ENCODE measurements around the gene CNIH2. TPM values are rescaled to one million over a fixed set of nuclear protein-coding genes. Genes with fewer than 3 reads are reported as not detected.

The CNIH2 gene
- total and polyA plus RNA-seq, 2 experiments from 2014 or later, result 4.3 to 9.2 TPM

DNA sequence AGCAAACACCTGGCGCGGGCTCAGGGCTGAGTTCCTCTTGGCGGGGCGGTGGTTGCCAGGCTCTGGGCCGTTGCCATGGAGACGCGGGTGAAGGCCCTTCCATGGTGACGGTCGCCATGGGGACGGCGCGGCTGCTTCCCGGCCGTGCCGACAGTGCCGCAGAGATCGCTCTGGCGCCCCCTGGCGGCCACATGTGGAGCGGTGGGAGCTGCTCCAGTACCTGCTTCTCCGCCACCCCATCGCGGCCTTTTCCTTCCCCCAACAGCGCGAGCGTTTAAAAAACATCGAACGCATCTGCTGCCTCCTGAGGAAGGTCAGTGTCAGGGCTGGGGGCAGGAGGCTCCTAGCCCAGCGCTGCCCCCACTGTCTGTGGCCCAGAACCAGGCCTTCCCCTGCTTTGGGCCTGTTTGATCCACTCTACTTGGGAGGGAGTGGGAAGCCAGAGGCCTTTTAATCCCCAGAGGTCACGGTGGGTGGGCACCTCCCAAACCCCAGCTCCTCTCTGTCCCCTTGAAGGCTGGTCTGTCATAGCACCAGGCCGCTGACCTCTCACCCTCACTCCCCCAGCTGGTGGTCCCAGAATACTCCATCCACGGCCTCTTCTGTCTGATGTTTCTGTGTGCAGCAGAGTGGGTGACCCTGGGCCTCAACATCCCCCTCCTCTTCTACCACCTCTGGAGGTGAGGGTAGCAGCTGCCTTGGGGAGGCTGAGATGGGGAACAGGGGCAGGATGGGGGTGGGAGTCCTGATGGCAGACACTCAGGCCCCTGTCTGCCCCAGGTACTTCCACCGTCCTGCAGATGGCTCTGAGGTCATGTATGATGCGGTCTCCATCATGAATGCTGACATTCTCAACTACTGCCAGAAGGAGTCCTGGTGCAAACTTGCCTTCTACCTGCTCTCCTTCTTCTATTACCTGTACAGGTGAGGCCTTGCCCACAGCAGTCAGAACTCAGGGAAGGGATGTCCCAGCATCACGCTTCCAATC is 4.8 kb downstream of the CNIH2 start (continued):
- TF ChIP-seq POLR2AphosphoS5 (IDR thresholded peaks at IDR 0.05; ENCODE audit: low read depth), result peak; percentile 31; the same call in 1 of the 2 replicates

DNA sequence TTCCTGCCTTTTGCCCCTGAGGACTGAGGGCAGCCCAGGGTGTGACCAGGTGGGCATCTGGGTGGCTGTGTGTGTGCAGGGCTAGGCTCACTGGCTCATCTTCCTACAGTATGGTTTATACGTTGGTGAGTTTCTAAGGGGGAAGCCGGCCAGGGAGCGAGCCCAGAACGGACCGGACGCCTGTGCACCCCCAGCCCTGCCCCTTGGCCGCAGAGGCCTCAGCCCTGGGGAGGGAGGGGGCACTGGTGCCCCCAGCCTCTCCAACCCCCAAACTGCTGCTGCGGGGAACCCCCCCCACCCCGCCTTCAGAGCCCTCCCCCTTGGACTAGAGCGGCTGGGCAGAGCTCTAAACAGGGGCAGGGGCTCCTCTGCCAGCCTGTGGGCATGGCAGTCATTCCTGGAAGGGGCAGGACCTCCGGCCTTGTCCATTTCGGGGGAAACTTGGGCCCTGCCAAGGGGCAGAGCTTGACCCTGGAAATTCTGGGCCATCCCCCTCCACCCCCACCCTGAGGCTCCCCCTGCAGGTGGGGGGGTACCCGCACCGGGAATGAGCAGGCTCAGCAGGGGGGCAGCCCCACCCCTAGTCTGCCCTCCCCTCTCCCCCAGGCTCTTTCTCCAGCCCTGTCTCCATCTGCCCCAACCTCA is 5.6 kb downstream of the CNIH2 start:
- Histone ChIP-seq H3K27ac (ENCODE audit: low read depth) (no peak overlapping the region), H3F3A (replicated peaks; ENCODE audit: low read depth) (0 out of 2 replicates have a peak, but pooled peaks cover 11% of the 10 kb centered on the region), H4K20me1 (replicated peaks; ENCODE audit: insufficient read depth) (no peaks in the 10 kb centered on the region; the same call in none of the 2 replicates), H3K36me3 (ENCODE audit: insufficient read depth) (no peaks in the 10 kb centered on the region; the same call in 1 of the 2 replicates), H3K4me3 (no peak overlapping the region), H3K9me2 (ENCODE audit: insufficient read depth) (no peaks in the 10 kb centered on the region), H3K27me3 (ENCODE audit: insufficient read depth) (no peaks in the 10 kb centered on the region), H3K79me2 (replicated peaks; ENCODE audit: insufficient read depth) (peaks cover 7% of the 10 kb centered on the region), H2AFZ (no peak overlapping the region), H3K4me2 (no peak overlapping the region), H3K4me1 (ENCODE audit: insufficient read depth) (peaks cover 14% of the 10 kb centered on the region)
- no peaks in the 10 kb centered on the region for H3K9me3 Mint-ChIP-seq
- no peak for ATAC-seq
- TF ChIP-seq, protein P1, sequence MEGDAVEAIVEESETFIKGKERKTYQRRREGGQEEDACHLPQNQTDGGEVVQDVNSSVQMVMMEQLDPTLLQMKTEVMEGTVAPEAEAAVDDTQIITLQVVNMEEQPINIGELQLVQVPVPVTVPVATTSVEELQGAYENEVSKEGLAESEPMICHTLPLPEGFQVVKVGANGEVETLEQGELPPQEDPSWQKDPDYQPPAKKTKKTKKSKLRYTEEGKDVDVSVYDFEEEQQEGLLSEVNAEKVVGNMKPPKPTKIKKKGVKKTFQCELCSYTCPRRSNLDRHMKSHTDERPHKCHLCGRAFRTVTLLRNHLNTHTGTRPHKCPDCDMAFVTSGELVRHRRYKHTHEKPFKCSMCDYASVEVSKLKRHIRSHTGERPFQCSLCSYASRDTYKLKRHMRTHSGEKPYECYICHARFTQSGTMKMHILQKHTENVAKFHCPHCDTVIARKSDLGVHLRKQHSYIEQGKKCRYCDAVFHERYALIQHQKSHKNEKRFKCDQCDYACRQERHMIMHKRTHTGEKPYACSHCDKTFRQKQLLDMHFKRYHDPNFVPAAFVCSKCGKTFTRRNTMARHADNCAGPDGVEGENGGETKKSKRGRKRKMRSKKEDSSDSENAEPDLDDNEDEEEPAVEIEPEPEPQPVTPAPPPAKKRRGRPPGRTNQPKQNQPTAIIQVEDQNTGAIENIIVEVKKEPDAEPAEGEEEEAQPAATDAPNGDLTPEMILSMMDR (conservative IDR thresholded peaks at IDR 0.05; ENCODE audit: low read depth in 2 of 2), result peak in 1 of 2 experiments; percentile 16; a peak in 2 of 4 replicates
- no peak for TF ChIP-seq JUNB (IDR thresholded peaks at IDR 0.05; ENCODE audit: unreplicated experiment)
- no peak overlapping the region for H3K4me3 Mint-ChIP-seq
- peaks cover 31% of the 10 kb centered on the region for H3K27me3 Mint-ChIP-seq (ENCODE audit: insufficient read depth, low read depth, poor library complexity)
- no peak overlapping the region for H3K27ac Mint-ChIP-seq
- no peak for DNase-seq (ENCODE audit: low spot score)
- H3K4me1 Mint-ChIP-seq, result peaks cover 32% of the 10 kb centered on the region
- no peaks in the 10 kb centered on the region; the same call in 2 of the 3 replicates for H3K36me3 Mint-ChIP-seq (ENCODE audit: low read depth)

DNA sequence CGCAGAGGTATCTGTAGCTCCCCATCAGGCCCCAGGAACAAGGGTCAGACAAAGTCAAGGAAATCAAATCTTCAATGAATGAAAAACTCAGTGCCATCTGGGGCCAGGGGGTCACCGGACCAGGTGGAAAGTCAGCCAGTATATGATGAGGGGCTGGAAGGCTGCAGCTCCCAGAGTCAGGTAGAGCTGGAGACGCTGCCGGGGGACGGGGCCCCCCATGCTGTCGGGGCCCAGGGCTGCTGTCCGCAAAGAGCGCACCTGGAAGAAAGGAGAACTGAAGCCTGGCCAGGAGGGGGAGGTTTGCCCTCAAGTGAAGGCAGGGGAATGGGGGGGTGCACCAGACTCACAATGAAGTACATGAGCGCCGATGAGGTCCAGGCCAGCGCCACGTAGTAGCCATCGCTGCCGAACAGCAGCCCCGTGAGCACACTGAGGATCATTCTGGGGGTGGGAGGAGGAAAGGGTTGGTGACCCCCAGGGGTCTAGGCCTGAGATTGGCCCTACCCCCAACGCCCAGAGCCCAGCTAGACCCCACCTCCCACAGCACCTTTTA is 6.6 kb downstream of the CNIH2 start:
- Mint-ChIP-seq H3K9me3 (peaks cover 2% of the 10 kb centered on the region; the same call in 1 of the 3 replicates), H3K4me1 (peaks cover 24% of the 10 kb centered on the region), H3K4me3 (no peak overlapping the region), H3K27ac (no peak overlapping the region), H3K27me3 (ENCODE audit: insufficient read depth, low read depth, poor library complexity) (peaks cover 26% of the 10 kb centered on the region), H3K36me3 (ENCODE audit: low read depth) (no peaks in the 10 kb centered on the region; the same call in 2 of the 3 replicates)
- peaks cover 9% of the 10 kb centered on the region for H3K79me2 ChIP-seq (replicated peaks; ENCODE audit: insufficient read depth)
- H3K4me1 ChIP-seq (ENCODE audit: insufficient read depth), result peaks cover 14% of the 10 kb centered on the region
- H3K4me3 ChIP-seq, result no peak overlapping the region
- H3K27me3 ChIP-seq (ENCODE audit: insufficient read depth), result no peaks in the 10 kb centered on the region
- ATAC-seq, result no peak
- H4K20me1 ChIP-seq (replicated peaks; ENCODE audit: insufficient read depth), result no peaks in the 10 kb centered on the region; the same call in none of the 2 replicates
- 0 out of 2 replicates have a peak, but pooled peaks cover 11% of the 10 kb centered on the region for H3F3A ChIP-seq (replicated peaks; ENCODE audit: low read depth)
- TF ChIP-seq, protein P1 (conservative IDR thresholded peaks at IDR 0.05; ENCODE audit: low read depth in 2 of 2), result no peak
- no peak for TF ChIP-seq STAT1 (IDR thresholded peaks at IDR 0.05; ENCODE audit: unreplicated experiment)
- no peak for TF ChIP-seq ZNF114 (CRISPR knock-in tag; IDR thresholded peaks at IDR 0.05)
- no peak for TF ChIP-seq CREB1 (CRISPR knock-in tag; IDR thresholded peaks at IDR 0.05; ENCODE audit: low read depth)
- TF ChIP-seq EZH2phosphoT487 (IDR thresholded peaks at IDR 0.05; ENCODE audit: unreplicated experiment), result no peak
- H3K36me3 ChIP-seq (ENCODE audit: insufficient read depth), result no peaks in the 10 kb centered on the region; the same call in 1 of the 2 replicates
- H3K9me2 ChIP-seq (ENCODE audit: insufficient read depth), result no peaks in the 10 kb centered on the region
- no peak overlapping the region for H3K27ac ChIP-seq (ENCODE audit: low read depth)
- H3K4me2 ChIP-seq, result no peak overlapping the region
- DNase-seq (ENCODE audit: low spot score), result no peak
- no peak overlapping the region for H2AFZ ChIP-seq

Measured in GM23338 (cell line).